IMR-90 (cell line): Measurements from ENCODE around the gene MTOR. TPM values are rescaled to one million over a fixed set of nuclear protein-coding genes. Genes with fewer than 3 reads are reported as not detected.

Experiments used
- ATAC-seq: fragments of 200-7000 bp; cut with Tn5 transposase; 2 replicates; pipeline ENCODE4 v1.9.1; 2020; ENCODE audit warnings: low read depth, mild to moderate bottlenecking, moderate library complexity
- BruUV-seq: library from RNA; stranded (reverse); fragments of 400-500 nt; replicated peaks from 2 replicates; lab custom pipeline; 2021; lab: Mats Ljungman, UMichigan
- CTCF ChIA-PET: fragments of 300-600 bp; formaldehyde crosslinking; extraction: SDS; loops from one replicate; lab custom pipeline; 2021; ENCODE audit warnings: antibody characterized with exemption; lab: Yijun Ruan, JAX
- POLR2A ChIA-PET: fragments of 300-600 bp; sonication (Branson Sonifier 250); formaldehyde crosslinking; loops from one replicate; lab custom pipeline; 2022; ENCODE audit warnings: antibody characterized with exemption; ENCODE audit not compliant: unreplicated experiment; lab: Charles Lee
- DNase-seq: peaks from one replicate; pipeline ENCODE4 v3.0.0; 2013
- H2AFZ ChIP-seq: replicated peaks from 2 replicates; pipeline ENCODE3; 2013; ENCODE audit warnings: low read length, mild to moderate bottlenecking; ENCODE audit not compliant: poor library complexity
- H2AK5ac ChIP-seq: 2 replicates; pipeline ENCODE4 v1.6.1; 2013; ENCODE audit warnings: low read depth, low read length, inconsistent platforms
- H2AK9ac ChIP-seq: replicated peaks from 2 replicates; pipeline ENCODE3; 2013; ENCODE audit warnings: mild to moderate bottlenecking, low read depth, low read length, moderate library complexity; ENCODE audit not compliant: poor library complexity
- H2BK120ac ChIP-seq: 2 replicates; pipeline ENCODE4 v1.6.1; 2013; ENCODE audit warnings: low read depth, low read length, inconsistent platforms
- H2BK15ac ChIP-seq: 3 replicates; pipeline ENCODE4 v1.6.1; 2013; ENCODE audit warnings: low read depth, low read length, inconsistent platforms
- H2BK20ac ChIP-seq: 2 replicates; pipeline ENCODE4 v1.6.1; 2013; ENCODE audit warnings: low read depth, mild to moderate bottlenecking, inconsistent platforms, low read length, moderate library complexity
- H2BK5ac ChIP-seq: 2 replicates; pipeline ENCODE4 v1.6.1; 2013; ENCODE audit warnings: mild to moderate bottlenecking, low read depth, low read length, inconsistent platforms; ENCODE audit not compliant: poor library complexity, severe bottlenecking
- H3K14ac ChIP-seq: replicated peaks from 2 replicates; pipeline ENCODE4 v1.6.1; 2013; ENCODE audit warnings: low read depth, low read length, inconsistent platforms
- H3K18ac ChIP-seq: 2 replicates; pipeline ENCODE4 v1.6.1; 2013; ENCODE audit warnings: low read depth, low read length, control low read depth
- H3K23ac ChIP-seq: 2 replicates; pipeline ENCODE4 v1.6.1; 2013; ENCODE audit warnings: low read depth, low read length, inconsistent platforms
- H3K27ac ChIP-seq: 2 replicates; pipeline ENCODE4 v1.5.1; 2013; ENCODE audit warnings: mild to moderate bottlenecking, control low read depth, low read length; ENCODE audit not compliant: insufficient read depth
- H3K27me3 ChIP-seq: 2 replicates; pipeline ENCODE4 v1.6.1; 2013; ENCODE audit warnings: low read length; ENCODE audit not compliant: control insufficient read depth, insufficient read depth
- H3K36me3 ChIP-seq: 2 replicates; pipeline ENCODE4 v1.6.1; 2013; ENCODE audit warnings: low read length, mixed read lengths; ENCODE audit not compliant: control insufficient read depth, insufficient read depth
- H3K4ac ChIP-seq: 2 replicates; pipeline ENCODE4 v1.6.1; 2013; ENCODE audit warnings: low read depth, low read length, inconsistent platforms
- H3K4me1 ChIP-seq: 2 replicates; pipeline ENCODE4 v1.6.1; 2013; ENCODE audit warnings: low read length, mixed read lengths; ENCODE audit not compliant: control insufficient read depth, insufficient read depth
- H3K4me2 ChIP-seq: 2 replicates; pipeline ENCODE4 v1.6.1; 2013; ENCODE audit warnings: low read depth, mild to moderate bottlenecking, control low read depth, low read length, moderate library complexity
- H3K4me3 ChIP-seq: 2 replicates; pipeline ENCODE4 v1.5.1; 2013; ENCODE audit warnings: low read depth, mild to moderate bottlenecking, control low read depth, low read length, moderate library complexity; ENCODE audit not compliant: insufficient read depth
- H3K56ac ChIP-seq: 2 replicates; pipeline ENCODE4 v1.6.1; 2013; ENCODE audit warnings: low read length, inconsistent platforms; ENCODE audit not compliant: insufficient read depth; ENCODE audit errors: extremely low read depth
- H3K79me1 ChIP-seq, 2 experiments: 2 replicates each; pipeline ENCODE4 v1.6.1; 2013; ENCODE audit warnings: low read length in 2 of 2, inconsistent platforms in 1 of 2, low read depth in 1 of 2
- H3K9ac ChIP-seq: 2 replicates; pipeline ENCODE4 v1.6.1; 2013; ENCODE audit warnings: low read depth, low read length, control low read depth
- H3K9me1 ChIP-seq: 2 replicates; pipeline ENCODE4 v1.6.1; 2013; ENCODE audit warnings: low read length, inconsistent platforms; ENCODE audit not compliant: insufficient read depth
- H3K9me3 ChIP-seq: 2 replicates; pipeline ENCODE4 v1.6.1; 2013; ENCODE audit warnings: low read length; ENCODE audit not compliant: control insufficient read depth, insufficient read depth
- H4K20me1 ChIP-seq: 2 replicates; pipeline ENCODE4 v1.6.1; 2013; ENCODE audit warnings: low read length, inconsistent platforms; ENCODE audit not compliant: insufficient read depth
- H4K5ac ChIP-seq: 2 replicates; pipeline ENCODE4 v1.6.1; 2013; ENCODE audit warnings: mild to moderate bottlenecking, low read depth, low read length, control low read depth
- H4K8ac ChIP-seq, 2 experiments: 2 replicates each; pipeline ENCODE4 v1.6.1; 2013; ENCODE audit warnings: low read depth in 2 of 2, low read length in 2 of 2, control low read depth in 1 of 2, inconsistent platforms in 1 of 2
- H4K91ac ChIP-seq: 2 replicates; pipeline ENCODE4 v1.6.1; 2013; ENCODE audit warnings: low read depth, low read length, inconsistent platforms; ENCODE audit not compliant: insufficient read depth
- CTCF ChIP-seq: conservative IDR thresholded peaks from 2 replicates; pipeline ENCODE4 v1.5.1; 2012; ENCODE audit warnings: mild to moderate bottlenecking, low read depth, low read length, improper control_type of control experiment
- MAFK ChIP-seq: IDR thresholded peaks from 2 replicates; pipeline ENCODE4 v1.6.1; 2012; ENCODE audit warnings: low read depth, low read length, improper control_type of control experiment
- MAZ ChIP-seq: IDR thresholded peaks from 2 replicates; pipeline ENCODE4 v1.6.1; 2012; ENCODE audit warnings: low read depth, mild to moderate bottlenecking, low read length, improper control_type of control experiment, moderate library complexity, borderline replicate concordance
- WGBS, 2 experiments: methylation state at CpG; one replicate each; pipeline versions ENCODE4 v1.1.5 to v1.1.7; 2013; ENCODE audit warnings: missing lambda C conversion rate in 2 of 2; ENCODE audit not compliant: insufficient read length in 1 of 2; ENCODE audit errors: extremely low coverage in 2 of 2; 5-methylcytosine and 5-hydroxymethylcytosine counted together
- dilution Hi-C: fragments of 300-500 bp; cut with HindIII; formaldehyde crosslinking; loops from one replicate; pipeline ENCODE4 v1.14.3; 2018; ENCODE audit warnings: low sequenced_read_pairs; ENCODE audit not compliant: unreplicated experiment
- in situ Hi-C: fragments of 300-500 bp; cut with MboI; formaldehyde crosslinking; loops from 3 replicates; pipeline ENCODE4 v1.14.3; 2019; ENCODE audit warnings: low sequenced_read_pairs, inconsistent platforms, mixed read lengths
- intact Hi-C: fragments of 100-400 bp; cut with micrococcal nuclease; formaldehyde crosslinking; loops from 2 replicates; pipeline ENCODE4 v1.10.0; 2022
- polyA plus RNA-seq, 3 experiments: library from polyadenylated mRNA; depleted of rRNA; stranded (reverse); fragments of >200 nt; gene quantifications; 2 replicates each; pipeline ENCODE4 v1.2.3, GENCODE V29; 2012; ENCODE audit warnings: low replicate concordance in 1 of 3
- total RNA-seq: library from RNA; depleted of rRNA; stranded (reverse); fragments of >200 nt; gene quantifications from 2 replicates; pipeline ENCODE4 v1.2.3, GENCODE V29; 2012

Gene MTOR
- total and polyA plus RNA-seq, 2 of the 4 experiments (the other 2 are of a cell fraction): 19.2 to 36.7 TPM

DNA sequence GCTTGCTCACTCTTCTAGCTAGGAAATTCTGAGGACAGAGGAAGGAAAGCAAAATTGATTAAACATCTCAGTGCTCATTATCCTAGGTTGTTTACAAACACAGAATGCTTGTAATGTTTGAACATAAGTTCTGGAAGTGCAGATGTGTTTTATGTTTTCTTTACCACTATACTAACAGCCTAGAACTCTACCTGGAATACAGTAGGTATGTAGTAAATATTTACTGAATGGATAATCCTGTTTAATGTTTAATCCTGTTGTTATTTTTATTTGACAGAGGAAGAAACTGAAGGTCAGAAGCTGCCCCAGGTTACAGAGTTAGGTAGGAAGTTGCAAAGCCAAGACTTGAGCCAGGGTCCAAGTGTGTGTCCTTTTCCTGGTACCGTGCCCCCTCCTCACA lies 6.1 kb downstream of the MTOR start (continued):
- no peak for TF ChIP-seq CTCF

GRCh38 chr1:11253226-11253625 lies 9.1 kb downstream of the MTOR start:
- dilution Hi-C loops (no loop called here), intact Hi-C loops (no loop called here), in situ Hi-C loops (no loop called here)
- Histone ChIP-seq H4K5ac (no peak overlapping the region), H2AK9ac (no peak overlapping the region), H2BK15ac (no peak overlapping the region), H3K23ac (no peak overlapping the region), H3K27me3 (no peaks in the 10 kb centered on the region), H2BK120ac (no peak overlapping the region), H3K27ac (no peak overlapping the region), H3K9me3 (no peaks in the 10 kb centered on the region), H3K56ac (no peak overlapping the region), H3K4me2 (no peak overlapping the region), H3K14ac (no peak overlapping the region), H4K20me1 (no peaks in the 10 kb centered on the region), H3K79me1 (no peaks in the 10 kb centered on the region; a peak in 1 of 4 replicates), H2AFZ (no peak overlapping the region), H3K4ac (no peak overlapping the region), H4K91ac (no peak overlapping the region), H3K36me3 (peaks cover 54% of the 10 kb centered on the region), H2BK20ac (no peak overlapping the region), H3K18ac (no peak overlapping the region), H2AK5ac (no peak overlapping the region), H2BK5ac (no peak overlapping the region), H3K4me3 (no peak overlapping the region), H3K9me1 (no peaks in the 10 kb centered on the region), H3K4me1 (no peaks in the 10 kb centered on the region), H4K8ac (no peak overlapping the region), H3K9ac (no peak overlapping the region)
- TF ChIP-seq MAFK (no peak), MAZ (no peak)
- ChIA-PET POLR2A (interaction anchor here (1.1 kb wide), 1 partner anchor 9 kb away, joined by 3 read pairs; the partner anchor contains the start of gene MTOR), CTCF (no interaction called here)
- no peak for ATAC-seq
- BruUV-seq: no TSS peak
- no peak for DNase-seq
- 80% methylated on average over 6 of the region's 8 CpGs; no CpG with 5 or more reads in 1 of the 2 experiments for WGBS, 2 experiments
